NCI-H446 treated with DMSO at 0.1 percent for 48 hours (cell line): ENCODE results near the gene DHX32.
"Not testable (repeated sequence)": the region's sequence is repeated elsewhere in the genome, so short reads cannot be mapped to it uniquely, and the experiment has no call there.

ENCODE experiments used
- DNase-seq: peaks from one replicate; lab custom pipeline; 2025; lab: John Stamatoyannopoulos, UW

DHX32 gene

GRCh38 chr10:125881192-125881591 is at the start of gene DHX32:
DHX32 (minus strand) TSS chr10:125881292; CDS start chr10:125880824, 468 bp downstream.
- no peak for DNase-seq

GRCh38 chr10:125929618-125930017 is 48.5 kb upstream of the DHX32 start:
- DNase-seq: no peak

GRCh38 chr10:125928928-125929585 is 48.0 kb upstream of the DHX32 start:
- no peak for DNase-seq

GRCh38 chr10:125927265-125927664 is 46.2 kb upstream of the DHX32 start:
- DNase-seq: not testable (repeated sequence)

GRCh38 chr10:125926247-125926646 is 45.2 kb upstream of the DHX32 start:
- no peak for DNase-seq

GRCh38 chr10:125925262-125925834 is 44.3 kb upstream of the DHX32 start:
- no peak for DNase-seq

GRCh38 chr10:125921643-125922306 is 40.7 kb upstream of the DHX32 start:
- DNase-seq: not testable (repeated sequence)

- not testable (repeated sequence) for DNase-seq
These were observed 36.7 kb upstream of the DHX32 start for GRCh38 chr10:125917704-125918361.

GRCh38 chr10:125916977-125917376 is 35.9 kb upstream of the DHX32 start:
- no peak for DNase-seq

GRCh38 chr10:125913277-125913676 is 32.2 kb upstream of the DHX32 start:
- DNase-seq: not testable (repeated sequence)

GRCh38 chr10:125911990-125912389 is 30.9 kb upstream of the DHX32 start:
- no peak for DNase-seq

GRCh38 chr10:125911145-125911544 is 30.1 kb upstream of the DHX32 start:
- DNase-seq: no peak

- not testable (repeated sequence) for DNase-seq
These were observed 28.4 kb upstream of the DHX32 start for GRCh38 chr10:125909491-125909890.

- DNase-seq: not testable (repeated sequence)
These were observed 27.7 kb upstream of the DHX32 start for GRCh38 chr10:125908813-125909212.

- not testable (repeated sequence) for DNase-seq
These were observed 26.5 kb upstream of the DHX32 start for GRCh38 chr10:125907598-125907997.

- not testable (repeated sequence) for DNase-seq
These were observed 24.2 kb upstream of the DHX32 start for GRCh38 chr10:125905069-125905994.

- DNase-seq: not testable (repeated sequence)
These were observed 22.1 kb upstream of the DHX32 start for GRCh38 chr10:125903135-125903640.

GRCh38 chr10:125900963-125901362 is 19.9 kb upstream of the DHX32 start:
- DNase-seq: not testable (repeated sequence)

- DNase-seq: not testable (repeated sequence)
These were observed 16.2 kb upstream of the DHX32 start for GRCh38 chr10:125897317-125897716.

GRCh38 chr10:125896088-125896934 is 15.2 kb upstream of the DHX32 start, which contains the start of gene FANK1:
FANK1 (plus strand) TSS chr10:125896564; CDS start chr10:125896643, 79 bp downstream.
- DNase-seq: not testable (repeated sequence)
